ENCODE results near the gene PLIN4.
A peak's percentile ranks its signal among the peaks of the same experiment; 100 is the strongest.
"Not testable (repeated sequence)": the region's sequence is repeated elsewhere in the genome, so short reads cannot be mapped to it uniquely, and the experiment has no call there.

The PLIN4 gene

GRCh38 chr19:4538601-4538954, 20.3 kb upstream of the PLIN4 start:
- no peaks in the 10 kb centered on the region for H3K9me3 Mint-ChIP-seq
- H3K36me3 Mint-ChIP-seq (ENCODE audit: low read depth), result no peaks in the 10 kb centered on the region
- peaks cover 16% of the 10 kb centered on the region for H3K4me1 Mint-ChIP-seq
- no peak overlapping the region for H3K27ac Mint-ChIP-seq
- ATAC-seq, result no peak
- DNase-seq, result no peak
- peaks cover 11% of the 10 kb centered on the region for H3K27me3 Mint-ChIP-seq
- H3K4me3 Mint-ChIP-seq, result no peak overlapping the region

- Mint-ChIP-seq H3K4me1 (peaks cover 15% of the 10 kb centered on the region), H3K36me3 (ENCODE audit: low read depth) (no peaks in the 10 kb centered on the region), H3K27me3 (peaks cover 15% of the 10 kb centered on the region), H3K4me3 (no peak overlapping the region), H3K9me3 (no peaks in the 10 kb centered on the region), H3K27ac (no peak overlapping the region)
- DNase-seq, result no peak
- ATAC-seq, result no peak
These were observed 19.8 kb upstream of the PLIN4 start for GRCh38 chr19:4537953-4538600.

- H3K9me3 Mint-ChIP-seq, result no peaks in the 10 kb centered on the region
- H3K27me3 Mint-ChIP-seq, result peaks cover 15% of the 10 kb centered on the region
- no peak overlapping the region for H3K27ac Mint-ChIP-seq
- H3K4me3 Mint-ChIP-seq, result no peak overlapping the region
- H3K4me1 Mint-ChIP-seq, result peaks cover 15% of the 10 kb centered on the region
- DNase-seq (no peak), ATAC-seq (no peak)
- H3K36me3 Mint-ChIP-seq (ENCODE audit: low read depth), result no peaks in the 10 kb centered on the region
These were observed 18.5 kb upstream of the PLIN4 start for GRCh38 chr19:4536798-4537197.

DNA sequence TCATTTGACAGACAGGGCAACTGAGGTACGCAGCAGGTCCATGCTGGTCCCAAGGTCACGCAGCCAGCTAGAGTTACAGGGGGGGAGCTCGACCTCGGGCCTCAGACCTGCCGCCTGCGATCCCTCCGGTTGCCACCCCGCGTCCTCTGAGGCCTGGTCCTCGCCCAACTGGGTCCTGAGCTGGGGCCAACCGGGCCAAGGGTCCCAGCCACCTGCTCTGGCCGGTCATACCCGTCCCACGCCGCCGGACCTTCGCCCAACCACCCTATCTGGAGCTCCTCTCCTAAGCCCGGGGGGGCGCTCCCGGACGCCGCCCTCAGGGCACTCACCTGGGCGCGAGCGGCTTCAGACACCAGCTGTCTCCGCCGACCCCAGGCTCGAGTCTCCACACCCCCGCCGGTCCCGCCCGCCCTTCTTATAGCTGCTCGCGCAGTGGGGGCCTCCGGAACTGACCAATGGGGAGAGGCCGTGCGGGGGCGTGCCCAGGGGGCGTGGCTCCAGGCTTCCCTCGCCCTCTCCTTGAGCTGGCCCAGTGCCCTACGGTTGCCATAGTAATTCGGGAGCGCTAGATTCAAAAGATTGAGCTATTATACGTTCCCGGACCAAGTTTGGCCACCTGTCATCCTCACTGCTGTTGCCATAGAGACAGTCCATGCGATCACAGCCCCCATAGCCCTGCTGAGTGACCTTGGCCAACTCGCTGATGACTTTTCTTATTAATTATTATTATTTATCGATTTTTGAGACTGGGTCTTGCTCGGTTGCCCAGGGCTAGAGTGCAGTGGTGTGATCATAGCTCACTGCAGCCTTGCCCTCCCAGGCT, 16.8 kb upstream of the PLIN4 start, which contains the start of gene PLIN5:
PLIN5 (minus strand) TSS at position 389 of the 823 bp plus-strand sequence. CDS start 1,150 bp downstream, outside the sequence.
- peaks cover 15% of the 10 kb centered on the region for H3K27me3 Mint-ChIP-seq
- H3K27ac Mint-ChIP-seq, result peak within 1 kb of the TSS; percentile 42
- ATAC-seq, result peak; percentile 62
- peaks cover 8% of the 10 kb centered on the region for H3K4me1 Mint-ChIP-seq
- H3K9me3 Mint-ChIP-seq, result no peaks in the 10 kb centered on the region
- DNase-seq, result peak; percentile 58
- no peaks in the 10 kb centered on the region for H3K36me3 Mint-ChIP-seq (ENCODE audit: low read depth)
- H3K4me3 Mint-ChIP-seq, result no peak within 1 kb of the TSS

DNA sequence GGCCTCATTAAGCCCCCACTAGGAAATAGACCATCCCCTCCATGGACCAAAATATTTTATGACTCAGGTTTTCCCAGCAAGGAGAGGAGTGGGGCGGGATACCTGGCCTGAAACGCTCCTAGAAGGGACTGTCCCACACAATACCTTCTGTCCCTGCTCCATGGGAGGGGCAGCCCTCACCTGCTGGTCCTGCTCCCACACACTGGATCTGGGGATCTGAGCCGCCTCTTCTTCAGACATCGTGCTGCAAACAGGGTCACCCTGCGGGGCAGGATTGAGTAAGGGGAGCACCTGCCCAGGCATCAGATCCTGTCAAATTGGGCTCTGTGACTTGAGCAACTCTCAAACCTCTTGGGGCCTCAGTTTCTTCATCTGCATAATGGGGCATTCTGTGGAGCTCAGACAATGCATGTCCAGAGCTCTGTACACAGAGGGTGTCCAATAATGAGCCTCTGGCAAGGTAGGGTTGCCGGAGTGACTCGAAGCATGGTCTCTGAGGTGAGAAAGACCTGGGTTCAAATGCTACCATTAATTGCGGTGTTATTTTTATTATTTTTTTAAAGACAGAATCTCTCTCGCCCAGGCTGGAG, 15.6 kb upstream of the PLIN4 start:
- Mint-ChIP-seq H3K36me3 (ENCODE audit: low read depth) (no peaks in the 10 kb centered on the region), H3K27me3 (peaks cover 12% of the 10 kb centered on the region), H3K4me1 (peaks cover 5% of the 10 kb centered on the region), H3K27ac (no peak overlapping the region), H3K9me3 (no peaks in the 10 kb centered on the region), H3K4me3 (no peak overlapping the region)
- DNase-seq (no peak), ATAC-seq (no peak)

DNA sequence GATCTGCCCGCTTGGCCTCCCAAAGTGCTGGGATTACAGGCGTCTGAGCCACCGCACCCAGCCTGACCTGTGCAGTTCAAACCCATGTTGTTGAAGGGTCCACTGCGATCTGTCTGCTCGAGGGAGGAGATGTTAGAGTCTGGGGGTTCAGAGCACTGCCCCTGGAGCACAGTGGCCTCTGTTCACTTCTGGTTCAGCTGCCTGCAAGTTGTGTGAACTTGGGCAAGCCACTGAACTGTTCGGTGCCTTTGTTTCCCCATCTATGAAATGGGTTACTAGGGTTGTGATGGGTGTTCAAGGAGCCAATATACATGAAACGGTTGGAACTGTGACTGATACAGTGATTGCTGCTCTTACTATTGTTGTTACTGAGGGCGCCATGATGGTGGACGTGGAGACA, 15.0 kb upstream of the PLIN4 start:
- Mint-ChIP-seq H3K4me3 (no peak overlapping the region), H3K9me3 (no peaks in the 10 kb centered on the region), H3K36me3 (ENCODE audit: low read depth) (no peaks in the 10 kb centered on the region), H3K27ac (no peak overlapping the region), H3K27me3 (peaks cover 12% of the 10 kb centered on the region), H3K4me1 (peaks cover 5% of the 10 kb centered on the region)
- DNase-seq (no peak), ATAC-seq (no peak)

DNA sequence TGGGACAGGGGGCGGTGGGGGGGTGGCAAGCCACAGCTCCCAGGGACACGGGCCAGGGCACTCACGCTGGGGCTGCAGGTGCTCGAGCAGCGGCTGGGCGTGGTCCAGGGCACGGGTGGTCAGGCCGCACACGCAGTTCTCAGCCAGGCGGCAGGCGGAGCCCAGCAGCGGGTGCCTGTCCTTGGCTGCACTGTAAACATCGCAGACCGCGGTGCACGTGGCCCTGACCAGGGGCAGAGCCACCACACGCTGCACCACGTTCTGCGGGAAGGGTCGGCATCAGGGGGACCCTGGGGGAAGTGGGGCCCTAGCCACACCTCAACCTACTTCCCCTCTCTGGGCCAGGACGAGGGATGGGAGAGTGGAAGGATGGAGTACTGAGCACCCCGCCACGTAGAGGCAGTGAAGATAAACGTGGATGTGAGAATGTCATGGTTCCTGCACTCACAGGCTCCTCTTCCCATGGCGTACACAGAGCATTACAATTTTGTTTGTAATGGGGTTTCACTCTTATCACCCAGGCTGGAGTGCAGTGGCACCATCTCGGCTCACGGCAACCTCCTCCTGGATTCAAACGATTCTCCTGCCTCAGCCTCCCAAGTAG, 13.4 kb upstream of the PLIN4 start:
- no peaks in the 10 kb centered on the region for H3K9me3 Mint-ChIP-seq
- H3K4me1 Mint-ChIP-seq, result peaks cover 5% of the 10 kb centered on the region
- peaks cover 12% of the 10 kb centered on the region for H3K27me3 Mint-ChIP-seq
- DNase-seq, result no peak
- H3K4me3 Mint-ChIP-seq, result no peak overlapping the region
- H3K36me3 Mint-ChIP-seq (ENCODE audit: low read depth), result no peaks in the 10 kb centered on the region
- no peak for ATAC-seq
- no peak overlapping the region for H3K27ac Mint-ChIP-seq

- H3K27ac Mint-ChIP-seq, result no peak overlapping the region
- no peak overlapping the region for H3K4me3 Mint-ChIP-seq
- DNase-seq (no peak), ATAC-seq (no peak)
- no peaks in the 10 kb centered on the region for H3K36me3 Mint-ChIP-seq (ENCODE audit: low read depth)
- no peaks in the 10 kb centered on the region for H3K9me3 Mint-ChIP-seq
- H3K27me3 Mint-ChIP-seq, result peaks cover 8% of the 10 kb centered on the region
- no peaks in the 10 kb centered on the region for H3K4me1 Mint-ChIP-seq
These were observed 11.7 kb upstream of the PLIN4 start for GRCh38 chr19:4529924-4530522.

- ATAC-seq (no peak), DNase-seq (no peak)
- no peaks in the 10 kb centered on the region for H3K36me3 Mint-ChIP-seq (ENCODE audit: low read depth)
- no peaks in the 10 kb centered on the region for H3K9me3 Mint-ChIP-seq
- H3K4me1 Mint-ChIP-seq, result no peaks in the 10 kb centered on the region
- H3K4me3 Mint-ChIP-seq, result no peak overlapping the region
- H3K27ac Mint-ChIP-seq, result no peak overlapping the region
- H3K27me3 Mint-ChIP-seq, result peaks cover 5% of the 10 kb centered on the region
These were observed 10.6 kb upstream of the PLIN4 start for GRCh38 chr19:4528843-4529242.

DNA sequence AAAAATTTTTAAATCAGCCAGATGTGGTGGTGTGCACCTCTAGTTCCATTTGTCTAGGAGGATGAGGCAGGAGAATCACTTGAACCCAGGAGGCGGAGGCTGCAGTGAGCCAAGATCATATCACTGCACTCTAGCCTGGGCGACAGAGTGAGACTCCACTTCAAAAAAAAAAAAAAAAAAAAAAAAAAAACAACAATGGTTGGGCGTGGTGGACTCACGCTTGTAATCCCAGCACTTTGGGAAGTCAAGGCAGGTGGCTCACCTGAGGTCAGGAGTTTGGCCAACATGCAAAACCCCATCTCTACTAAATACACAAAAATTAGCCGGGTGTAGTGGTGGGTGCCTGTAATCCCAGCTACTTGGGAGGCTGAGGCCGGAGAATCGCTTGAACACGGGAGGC, 9.1 kb upstream of the PLIN4 start:
- H3K4me3 Mint-ChIP-seq; H3K27me3 Mint-ChIP-seq; H3K27ac Mint-ChIP-seq; H3K36me3 Mint-ChIP-seq (ENCODE audit: low read depth); H3K9me3 Mint-ChIP-seq; DNase-seq; H3K4me1 Mint-ChIP-seq; ATAC-seq: not testable (repeated sequence)

GRCh38 chr19:4525563-4526002, 7.3 kb upstream of the PLIN4 start:
- Mint-ChIP-seq H3K4me1 (no peaks in the 10 kb centered on the region), H3K4me3 (no peak overlapping the region), H3K36me3 (ENCODE audit: low read depth) (no peaks in the 10 kb centered on the region), H3K27me3 (no peaks in the 10 kb centered on the region), H3K9me3 (no peaks in the 10 kb centered on the region), H3K27ac (no peak overlapping the region)
- DNase-seq (no peak), ATAC-seq (peak; percentile 26)

DNA sequence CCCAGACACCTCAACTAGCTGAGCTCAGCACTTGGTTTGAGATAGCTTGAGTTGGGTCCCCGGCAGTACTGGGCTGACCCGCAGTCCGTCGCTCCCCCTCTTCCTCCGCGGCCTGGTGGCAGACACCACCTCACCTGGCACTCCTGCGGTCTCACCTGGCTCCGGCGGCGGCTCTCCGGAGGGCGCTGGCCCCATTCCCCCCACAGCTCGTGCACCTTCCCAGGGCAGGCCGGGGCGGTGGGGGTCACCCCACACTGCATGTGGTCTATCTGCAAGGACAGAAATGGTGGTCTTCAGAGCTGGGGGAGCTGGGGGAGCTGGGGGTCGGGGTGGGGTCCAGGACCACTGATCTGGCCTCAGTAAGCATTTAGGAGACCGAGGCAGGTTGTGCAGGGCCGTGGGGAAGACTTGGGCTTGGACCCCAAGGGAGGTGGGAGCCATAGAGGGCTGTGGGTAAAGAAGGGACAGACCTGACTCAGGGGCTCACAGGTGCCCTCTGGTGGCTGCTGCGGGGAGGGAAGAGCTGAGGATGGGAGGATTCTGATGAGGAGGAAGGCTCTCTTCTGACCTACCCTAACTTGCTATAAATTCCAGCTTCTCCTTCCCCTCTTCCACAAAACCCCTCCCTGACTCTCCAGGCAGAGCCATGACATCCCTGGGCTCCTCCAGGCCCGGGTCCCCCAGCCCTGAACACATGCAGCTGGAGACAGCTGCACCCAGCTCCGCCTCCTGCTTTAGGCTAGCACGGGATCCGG, 6.7 kb upstream of the PLIN4 start:
- Mint-ChIP-seq H3K9me3 (no peaks in the 10 kb centered on the region), H3K4me1 (no peaks in the 10 kb centered on the region), H3K36me3 (ENCODE audit: low read depth) (no peaks in the 10 kb centered on the region), H3K4me3 (no peak overlapping the region), H3K27me3 (no peaks in the 10 kb centered on the region), H3K27ac (no peak overlapping the region)
- DNase-seq (peak; percentile 81), ATAC-seq (peak; percentile 62)

GRCh38 chr19:4523306-4524110, 5.2 kb upstream of the PLIN4 start:
- Mint-ChIP-seq H3K36me3 (ENCODE audit: low read depth) (no peaks in the 10 kb centered on the region), H3K27ac (no peak overlapping the region), H3K27me3 (peaks cover 4% of the 10 kb centered on the region), H3K4me1 (no peaks in the 10 kb centered on the region), H3K9me3 (no peaks in the 10 kb centered on the region), H3K4me3 (no peak overlapping the region)
- ATAC-seq (no peak), DNase-seq (peak; percentile 53)
